Right atrium auricular region (tissue), 2 donors: Measurements from ENCODE around the gene MPV17. TPM values are rescaled to one million over a fixed set of nuclear protein-coding genes. Genes with fewer than 3 reads are reported as not detected.
A peak's percentile ranks its signal among the peaks of the same experiment; 100 is the strongest.
"Not testable (repeated sequence)": the region's sequence is repeated elsewhere in the genome, so short reads cannot be mapped to it uniquely, and the experiment has no call there.

Experiments used
- DNase-seq: peaks from one replicate; pipeline ENCODE4 v3.0.0-alpha.2; 2019; ENCODE audit warnings: low spot score
- H3K27ac ChIP-seq, 2 donors: fragments of 200-600 bp; sonication (generic); 1 replicate in 1 of 2; 2 replicates in 1 of 2; pipeline ENCODE4 v1.5.1; 2016 to 2019
- H3K27me3 ChIP-seq, 2 donors: fragments of 200-600 bp; sonication (generic); one replicate each; pipeline versions ENCODE4 v1.5.1 to v1.6.0; 2017 to 2019
- H3K36me3 ChIP-seq: fragments of 200-600 bp; sonication (generic); one replicate; pipeline ENCODE4 v1.5.1; 2016
- H3K4me1 ChIP-seq, 2 donors: fragments of 200-600 bp; sonication (generic); one replicate each; pipeline versions ENCODE4 v1.5.1 to v1.6.0; 2017 to 2019
- H3K4me3 ChIP-seq, 2 donors: fragments of 200-600 bp; sonication (generic); 1 replicate in 1 of 2; 2 replicates in 1 of 2; pipeline ENCODE4 v1.5.1; 2017 to 2019; ENCODE audit warnings: mild to moderate bottlenecking in 1 of 2, moderate library complexity in 1 of 2
- H3K9me3 ChIP-seq, 2 donors: fragments of 200-600 bp; sonication (generic); one replicate each; pipeline ENCODE4 v1.5.1; 2019
- total RNA-seq, 2 donors: library from RNA; depleted of rRNA; stranded (reverse); fragments of >200 nt; gene quantifications; one replicate each; pipeline ENCODE4 v1.1.0, GENCODE V29; 2016
- TF ChIP-seq, protein P1 (sequence below), 2 donors: fragments of 200-600 bp; sonication (generic); IDR thresholded peaks; one replicate each; pipeline ENCODE4 v1.5.1; 2019; ENCODE audit warnings: antibody characterized with exemption in 2 of 2

The MPV17 gene
- total RNA-seq, 2 donors from 2014 or later: 73.9 to 74.3 TPM

DNA sequence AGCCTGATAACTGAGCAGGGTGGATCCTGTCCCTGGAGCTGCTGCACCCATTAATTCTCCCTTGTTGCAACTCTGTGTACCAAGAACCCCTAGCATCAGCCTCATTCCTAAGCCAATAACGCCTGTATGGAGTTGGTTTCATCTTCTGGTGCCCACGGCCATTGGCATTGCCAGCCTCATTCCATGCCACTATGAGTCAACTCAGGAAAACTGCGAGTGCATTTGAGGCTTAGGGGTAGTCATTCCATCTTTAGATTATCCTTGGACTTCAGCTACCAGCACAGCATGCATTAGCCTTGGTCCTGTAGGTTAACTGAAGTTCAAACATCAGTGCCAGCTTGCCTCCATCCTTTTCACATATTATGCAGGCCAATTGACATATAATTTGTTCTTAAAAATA, 42.1 kb downstream of the MPV17 start:
- TF ChIP-seq, protein P1, sequence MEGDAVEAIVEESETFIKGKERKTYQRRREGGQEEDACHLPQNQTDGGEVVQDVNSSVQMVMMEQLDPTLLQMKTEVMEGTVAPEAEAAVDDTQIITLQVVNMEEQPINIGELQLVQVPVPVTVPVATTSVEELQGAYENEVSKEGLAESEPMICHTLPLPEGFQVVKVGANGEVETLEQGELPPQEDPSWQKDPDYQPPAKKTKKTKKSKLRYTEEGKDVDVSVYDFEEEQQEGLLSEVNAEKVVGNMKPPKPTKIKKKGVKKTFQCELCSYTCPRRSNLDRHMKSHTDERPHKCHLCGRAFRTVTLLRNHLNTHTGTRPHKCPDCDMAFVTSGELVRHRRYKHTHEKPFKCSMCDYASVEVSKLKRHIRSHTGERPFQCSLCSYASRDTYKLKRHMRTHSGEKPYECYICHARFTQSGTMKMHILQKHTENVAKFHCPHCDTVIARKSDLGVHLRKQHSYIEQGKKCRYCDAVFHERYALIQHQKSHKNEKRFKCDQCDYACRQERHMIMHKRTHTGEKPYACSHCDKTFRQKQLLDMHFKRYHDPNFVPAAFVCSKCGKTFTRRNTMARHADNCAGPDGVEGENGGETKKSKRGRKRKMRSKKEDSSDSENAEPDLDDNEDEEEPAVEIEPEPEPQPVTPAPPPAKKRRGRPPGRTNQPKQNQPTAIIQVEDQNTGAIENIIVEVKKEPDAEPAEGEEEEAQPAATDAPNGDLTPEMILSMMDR (IDR thresholded peaks at IDR 0.05): no peak
- DNase-seq: no peak
- H3K27ac ChIP-seq: peak overlapping the region; percentile 84 to 96
- H3K36me3 ChIP-seq: no peaks in the 10 kb centered on the region
- no peaks in the 10 kb centered on the region for H3K9me3 ChIP-seq
- H3K4me3 ChIP-seq: no peak overlapping the region
- peaks cover 0 to 19% of the 10 kb centered on the region in 2 donors for H3K4me1 ChIP-seq
- H3K27me3 ChIP-seq: no peaks in the 10 kb centered on the region

DNA sequence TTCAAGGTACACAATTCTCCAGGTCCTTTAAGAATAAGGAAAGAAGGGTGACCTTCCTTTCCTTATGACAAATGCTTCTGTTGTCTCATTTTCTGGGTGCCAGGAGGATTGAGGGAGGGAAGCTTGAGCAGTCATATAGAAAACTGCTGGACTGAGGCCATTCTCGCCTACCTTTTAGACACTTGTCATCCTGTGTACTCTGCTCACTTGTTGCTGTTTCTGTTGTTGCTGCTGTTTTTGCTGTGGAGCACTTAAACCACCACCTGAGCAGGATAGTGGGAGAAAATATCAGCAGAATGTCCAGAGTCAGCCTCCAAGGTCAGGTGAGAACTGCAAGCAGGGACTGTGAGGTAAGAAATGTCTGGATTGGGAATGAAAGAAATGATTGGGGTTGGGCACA, 44.9 kb downstream of the MPV17 start:
- Histone ChIP-seq H3K27me3 (no peaks in the 10 kb centered on the region), H3K27ac (no peak overlapping the region), H3K4me1 (peaks cover 0 to 27% of the 10 kb centered on the region in 2 donors), H3K9me3 (no peaks in the 10 kb centered on the region), H3K36me3 (no peaks in the 10 kb centered on the region), H3K4me3 (no peak overlapping the region)
- no peak for DNase-seq
- TF ChIP-seq, protein P1 (IDR thresholded peaks at IDR 0.05): no peak

DNA sequence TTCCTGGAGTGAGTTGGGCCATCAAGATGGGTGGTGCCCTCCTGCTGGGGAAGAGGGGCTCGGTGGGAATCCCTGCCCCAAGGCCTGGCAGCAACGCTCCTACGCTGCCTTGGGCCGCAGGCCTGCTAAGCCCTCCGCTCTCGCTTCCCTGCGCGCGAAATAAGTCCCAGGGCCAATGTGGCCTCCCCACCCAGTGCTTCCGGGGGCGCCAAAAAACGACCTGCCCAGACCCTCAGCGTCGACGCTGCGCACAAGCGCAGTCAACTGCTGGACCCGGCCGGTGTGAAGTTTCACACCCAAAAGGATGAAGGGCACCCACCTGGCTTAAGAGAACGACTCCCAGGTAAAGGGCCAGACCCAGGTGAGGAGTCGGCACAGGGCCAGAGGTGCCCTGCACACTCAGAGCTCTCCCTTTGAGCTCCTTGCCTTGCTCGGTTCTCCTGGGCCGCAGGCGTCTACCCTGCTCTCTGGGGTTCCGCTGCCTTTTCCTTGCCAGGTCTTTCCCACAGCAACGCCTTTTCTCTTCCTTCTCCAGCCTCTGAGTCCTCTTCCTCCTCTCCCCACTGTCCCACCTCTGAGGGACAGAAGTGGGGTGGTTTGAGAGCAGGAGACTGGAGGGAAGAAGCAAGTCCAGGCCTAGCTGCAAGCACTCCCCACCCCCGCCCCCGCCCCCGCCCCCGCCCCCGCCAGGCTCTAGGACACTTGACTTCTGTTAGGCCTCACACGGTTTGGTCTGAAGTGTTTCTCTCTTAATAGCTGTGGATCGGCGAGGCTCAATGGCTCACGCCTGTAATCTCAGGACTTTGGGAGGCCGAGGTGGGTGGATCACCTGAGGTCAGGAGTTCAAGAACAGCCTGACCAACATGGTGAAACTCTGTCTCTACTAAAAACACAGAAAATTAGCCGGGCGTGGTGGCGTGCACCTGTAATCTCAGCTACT, 47.4 kb downstream of the MPV17 start, which contains the start of gene DNAJC5G:
Gene DNAJC5G (plus strand): TSS at position 223 of the 940 bp plus-strand sequence. CDS start 1,296 bp downstream, outside the sequence.
- H3K9me3 ChIP-seq: no peaks in the 10 kb centered on the region
- H3K4me1 ChIP-seq: peaks cover 0 to 31% of the 10 kb centered on the region in 2 donors
- no peak within 1 kb of the TSS for H3K4me3 ChIP-seq
- H3K36me3 ChIP-seq: no peaks in the 10 kb centered on the region
- TF ChIP-seq, protein P1 (IDR thresholded peaks at IDR 0.05): no peak
- peak within 1 kb of the TSS in 1 of 2 donors; percentile 78 for H3K27ac ChIP-seq
- no peaks in the 10 kb centered on the region for H3K27me3 ChIP-seq
- DNase-seq: no peak

DNA sequence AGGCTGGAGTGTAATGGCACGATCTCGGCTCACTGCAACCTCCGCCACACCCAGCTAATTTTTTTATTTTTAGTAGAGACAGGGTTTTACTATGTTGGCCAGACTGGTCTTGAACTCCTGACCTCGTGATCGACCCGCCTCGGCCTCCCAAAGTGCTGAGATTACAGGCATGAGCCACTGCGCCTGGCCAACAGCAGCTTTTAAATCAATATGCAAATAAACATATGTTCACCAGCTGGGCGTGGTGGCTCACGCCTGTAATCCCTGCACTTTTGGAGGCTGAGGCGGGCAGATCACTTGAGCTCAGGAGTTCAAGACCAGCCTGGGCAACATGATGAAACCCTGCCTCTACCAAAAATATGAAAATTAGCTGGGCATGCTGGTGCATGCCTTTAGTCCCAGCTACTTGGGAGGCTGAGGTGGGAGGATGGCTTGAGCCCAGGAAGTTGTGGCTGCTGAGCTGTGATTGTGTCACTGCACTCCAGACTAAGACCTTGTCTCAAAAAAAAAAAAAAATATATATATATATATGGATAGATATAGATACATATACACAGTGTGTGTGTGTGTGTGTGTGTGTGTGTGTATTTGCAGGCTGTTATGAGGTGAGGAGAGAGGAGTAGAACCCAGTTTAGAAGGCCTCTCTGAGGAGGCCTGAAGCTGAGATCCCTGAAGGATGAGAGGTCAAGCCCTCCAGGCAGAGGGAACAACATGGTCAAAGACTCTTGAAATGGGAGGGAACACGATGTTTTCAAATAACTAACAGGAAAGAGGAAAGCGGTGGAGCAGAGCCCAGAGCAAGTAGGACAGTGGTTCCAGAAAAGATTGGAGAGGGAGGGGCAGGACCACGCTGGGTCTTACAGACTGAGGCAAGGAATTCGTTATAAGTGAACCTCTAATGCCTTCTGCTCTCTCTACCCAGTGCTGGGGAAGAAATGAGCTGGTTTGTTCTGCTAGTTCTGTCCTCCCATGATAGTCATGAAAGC, 50.1 kb downstream of the MPV17 start:
- Histone ChIP-seq H3K4me1 (peaks cover 0 to 26% of the 10 kb centered on the region in 2 donors), H3K27ac (peak overlapping the region; percentile 76 to 78)
- not testable (repeated sequence) for H3K27me3 ChIP-seq, H3K4me3 ChIP-seq, H3K36me3 ChIP-seq, DNase-seq, H3K9me3 ChIP-seq

DNA sequence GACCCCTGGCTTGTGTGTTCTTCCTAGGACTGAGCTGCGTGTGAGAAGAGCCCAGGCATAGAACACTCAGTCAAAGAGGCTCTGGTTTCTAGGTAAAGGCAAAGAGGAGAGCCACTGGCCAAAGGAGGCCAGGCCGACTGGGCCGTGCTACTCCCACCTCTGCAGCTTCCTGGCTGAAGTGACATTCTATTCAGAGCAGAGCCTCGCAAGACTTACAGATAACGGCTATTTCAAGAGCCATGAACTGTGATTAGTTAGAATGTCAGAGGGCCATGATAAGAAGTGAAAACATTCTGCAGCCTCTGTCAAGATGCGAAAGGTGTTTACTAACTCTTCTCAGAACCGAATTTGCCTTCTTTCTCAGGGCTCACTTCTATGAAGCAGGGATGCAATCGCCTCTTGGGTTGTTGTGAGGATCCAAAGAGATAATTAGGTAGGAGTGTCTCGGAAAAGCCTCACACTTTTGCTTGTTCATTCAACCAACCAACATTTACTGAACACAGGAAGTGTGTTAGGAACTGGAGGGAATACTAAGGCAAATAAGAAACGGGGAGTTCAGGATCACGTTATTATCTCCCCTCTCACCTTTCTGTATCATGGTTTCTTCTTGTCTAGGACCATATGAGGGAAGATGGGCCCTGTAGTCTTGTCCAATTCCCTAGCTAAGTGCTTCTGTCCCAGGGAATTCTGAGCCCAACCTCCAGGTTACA, 51.1 kb downstream of the MPV17 start:
- Histone ChIP-seq H3K36me3 (no peaks in the 10 kb centered on the region), H3K4me1 (peaks cover 0 to 26% of the 10 kb centered on the region in 2 donors), H3K27ac (peak overlapping the region; percentile 76 to 78), H3K4me3 (no peak overlapping the region), H3K27me3 (no peaks in the 10 kb centered on the region), H3K9me3 (no peaks in the 10 kb centered on the region)
- no peak for DNase-seq
- TF ChIP-seq, protein P1 (IDR thresholded peaks at IDR 0.05): no peak
